NOMO-1 treated with dmso at 0.1 percent for 144 hours (cell line): ENCODE data around the gene AKR1A1.
"Not testable (repeated sequence)": the region's sequence is repeated elsewhere in the genome, so short reads cannot be mapped to it uniquely, and the experiment has no call there.

ENCODE experiments used
- DNase-seq: peaks from one replicate; lab custom pipeline; 2025; ENCODE audit not compliant: unreplicated experiment; lab: John Stamatoyannopoulos, UW

Gene AKR1A1

DNA sequence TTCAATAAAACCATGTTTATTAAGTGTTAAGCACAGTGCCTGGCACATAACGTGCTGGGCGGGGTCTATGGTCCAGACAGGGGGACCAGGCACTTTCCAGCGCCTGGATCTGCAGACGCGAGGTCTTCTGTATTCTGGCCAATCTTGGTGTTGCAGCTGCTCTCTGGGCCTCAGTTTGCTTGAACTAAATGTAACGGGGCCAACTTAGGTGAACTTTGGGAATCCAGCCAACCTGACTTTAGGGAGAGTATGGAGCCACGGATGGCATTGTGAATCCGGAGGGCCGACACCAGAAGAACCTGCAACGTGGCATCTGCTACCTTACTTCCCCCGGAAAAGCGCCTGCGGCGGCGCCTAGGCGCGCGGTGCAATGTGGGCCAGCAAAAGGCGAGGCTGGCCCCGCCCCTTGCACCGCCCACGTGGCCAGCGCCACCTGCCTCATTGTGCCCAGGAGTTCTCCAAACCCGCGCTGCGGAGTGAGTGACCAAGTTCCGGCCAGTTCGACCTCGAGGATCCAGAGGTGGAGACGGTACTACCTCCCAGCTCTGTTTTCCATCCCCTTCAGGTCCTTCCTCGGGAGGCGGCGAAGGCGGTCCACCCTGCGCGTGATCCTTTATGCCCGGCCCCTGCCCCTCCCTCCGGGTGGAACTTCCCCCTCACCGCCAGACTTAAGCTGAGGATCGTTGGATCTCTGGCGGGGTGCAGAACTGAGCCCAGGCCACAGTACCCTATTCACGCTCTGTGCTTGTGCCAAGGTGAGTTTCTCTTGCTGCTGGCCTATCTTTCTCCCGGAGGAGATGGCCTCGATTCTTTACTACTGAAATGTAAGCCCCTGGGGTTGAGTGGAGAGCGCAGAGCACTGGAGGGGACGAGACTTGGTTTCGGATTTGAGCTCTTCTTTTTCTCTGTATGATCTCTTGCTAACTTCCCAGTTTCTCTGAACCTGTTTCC is at the start of gene AKR1A1:
TSS of gene AKR1A1 (plus strand) at position 426 of the 951 bp plus-strand sequence. CDS start 10,969 bp downstream, outside the sequence.
- DNase-seq, result peak; percentile 94

- no peak for DNase-seq
These were observed 49.1 kb upstream of the AKR1A1 start for GRCh38 chr1:45501505-45501859.

- DNase-seq, result no peak
These were observed 46.9 kb upstream of the AKR1A1 start for GRCh38 chr1:45503462-45504360.

- no peak for DNase-seq
These were observed 43.4 kb upstream of the AKR1A1 start for GRCh38 chr1:45507195-45507594.

DNA sequence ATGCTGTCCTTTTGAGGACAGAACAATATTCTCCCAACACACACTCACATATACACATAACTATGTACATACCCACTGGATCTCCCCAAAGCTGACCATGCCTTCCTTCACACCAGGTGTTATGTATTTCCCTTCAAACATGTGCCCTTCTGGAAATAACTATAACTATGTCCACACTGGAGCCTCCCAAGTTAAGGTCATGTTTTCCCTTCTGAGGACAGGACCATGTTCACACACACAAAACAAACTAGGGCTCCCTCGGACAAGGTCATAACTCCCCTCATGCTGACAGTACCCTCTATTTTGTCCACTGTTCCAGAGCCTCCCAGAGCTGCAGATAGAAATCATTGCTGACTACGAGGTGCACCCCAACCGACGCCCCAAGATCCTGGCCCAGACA is 42.7 kb upstream of the AKR1A1 start:
- no peak for DNase-seq

GRCh38 chr1:45508295-45509151 is 42.1 kb upstream of the AKR1A1 start:
- DNase-seq, result no peak

- DNase-seq, result no peak
These were observed 40.3 kb upstream of the AKR1A1 start for GRCh38 chr1:45510036-45510971.

GRCh38 chr1:45510972-45511527 is 39.6 kb upstream of the AKR1A1 start:
- DNase-seq, result no peak

DNA sequence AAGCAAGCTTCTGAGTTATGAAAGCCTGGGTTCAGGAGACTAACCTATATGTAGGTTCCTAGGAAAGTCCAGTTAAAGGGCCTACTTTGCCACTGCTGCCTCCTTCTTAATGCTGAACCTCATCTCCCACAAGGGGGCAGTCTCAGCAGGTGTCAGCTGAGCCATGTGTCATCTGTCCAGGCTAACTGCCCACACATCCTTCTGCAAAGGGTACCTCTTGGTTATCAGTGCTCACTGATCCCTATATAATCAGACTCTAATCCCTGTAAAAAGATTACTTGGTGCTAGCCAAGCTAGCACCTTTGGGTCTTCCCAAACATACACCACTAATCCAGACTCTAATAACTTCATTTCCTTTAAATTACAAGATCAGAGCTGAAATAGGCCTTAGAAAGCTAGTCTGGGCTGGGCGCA is 38.0 kb upstream of the AKR1A1 start:
- DNase-seq, result no peak

GRCh38 chr1:45513532-45514260 is 36.9 kb upstream of the AKR1A1 start:
- not testable (repeated sequence) for DNase-seq

DNA sequence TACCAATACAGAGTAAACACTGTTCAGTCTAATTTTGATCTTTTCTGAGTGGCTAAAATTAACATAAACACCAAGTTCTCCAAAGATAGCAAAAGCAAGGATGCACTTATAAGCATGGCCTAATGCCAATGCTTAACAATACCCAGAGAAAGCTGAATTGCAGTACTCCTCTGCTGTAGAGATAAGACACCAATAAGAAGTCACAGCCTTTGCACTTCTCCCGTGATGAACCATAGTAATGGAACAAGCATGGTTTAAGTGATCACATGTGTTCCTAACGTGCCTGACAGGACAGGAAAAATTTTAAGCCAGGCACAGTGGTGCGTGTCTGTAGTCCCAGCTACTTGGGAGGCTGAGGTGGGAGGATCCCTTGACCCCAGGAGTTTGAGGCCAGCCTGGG is 34.6 kb upstream of the AKR1A1 start:
- no peak for DNase-seq

GRCh38 chr1:45516465-45516864 is 34.2 kb upstream of the AKR1A1 start:
- no peak for DNase-seq

DNA sequence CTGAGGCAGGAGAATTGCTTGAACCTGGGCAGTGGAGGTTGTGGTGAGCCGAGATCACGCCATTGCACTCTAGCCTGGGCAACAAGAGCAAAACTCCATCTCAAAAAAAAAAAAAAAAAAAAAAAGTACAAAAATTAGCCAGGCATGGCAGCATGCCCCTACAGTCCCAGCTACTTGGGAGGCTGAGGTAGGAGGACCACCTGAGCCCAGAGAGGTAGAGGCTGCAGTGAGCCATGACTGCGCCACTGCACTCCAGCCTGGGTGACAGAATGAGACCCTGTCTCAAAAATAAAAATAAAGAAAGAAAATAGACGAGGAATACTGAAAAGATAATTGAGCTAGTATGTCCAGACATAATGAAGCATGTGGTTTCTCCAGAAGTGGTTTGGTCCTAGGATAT is 32.3 kb upstream of the AKR1A1 start:
- not testable (repeated sequence) for DNase-seq

- DNase-seq, result no peak
These were observed 31.7 kb upstream of the AKR1A1 start for GRCh38 chr1:45518910-45519309.

GRCh38 chr1:45519774-45520173 is 30.9 kb upstream of the AKR1A1 start:
- DNase-seq, result not testable (repeated sequence)

- peak; percentile 97 for DNase-seq
These were observed 29.0 kb upstream of the AKR1A1 start, which contains the start of gene PRDX1 for GRCh38 chr1:45521413-45522323. PRDX1 (minus strand) TSS chr1:45521884; CDS start chr1:45519043, 2,841 bp downstream.

DNA sequence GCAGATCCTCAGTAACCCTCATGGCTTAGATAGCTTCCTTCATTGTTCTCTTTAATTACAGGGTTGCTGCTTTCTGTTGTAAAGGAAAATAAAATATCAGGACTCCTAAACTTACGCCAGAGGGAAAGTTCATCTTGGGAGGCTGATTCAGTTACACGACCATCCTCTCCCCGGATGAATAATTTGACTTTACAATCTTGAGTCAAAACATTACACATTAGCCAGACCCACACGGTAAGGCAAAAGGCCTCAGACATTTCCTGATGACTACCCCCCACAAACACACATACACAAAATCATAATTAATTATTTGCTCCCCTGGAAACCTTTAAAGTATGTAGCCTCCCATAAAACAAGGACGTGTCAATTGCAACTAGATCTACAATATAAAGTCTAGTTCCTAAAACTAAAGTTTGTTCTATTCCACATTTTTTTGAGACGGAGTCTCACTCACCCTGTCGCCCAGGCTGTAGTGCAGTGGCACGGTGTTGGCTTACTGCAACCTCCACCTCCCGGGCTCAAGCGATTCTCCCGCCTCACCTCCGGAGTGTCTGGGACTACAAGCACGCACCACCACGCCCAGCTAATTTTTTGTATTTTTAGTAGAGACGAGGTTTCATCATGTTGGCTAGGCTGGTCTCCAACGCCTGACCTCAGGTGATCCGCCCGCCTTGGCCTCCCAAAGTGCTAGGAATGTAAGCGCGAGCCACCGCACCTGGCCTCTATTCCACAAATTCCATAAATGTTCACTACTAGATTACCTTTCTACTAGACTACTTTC is 28.1 kb upstream of the AKR1A1 start:
- DNase-seq, result no peak
